H1 (cell line): ENCODE measurements around the gene RBM45. TPM values are rescaled to one million over a fixed set of nuclear protein-coding genes. Genes with fewer than 3 reads are reported as not detected.

Experiments used
- ASH2L ChIP-seq: fragments of 200-600, 300-600 bp; sonication (generic); IDR thresholded peaks from one replicate; pipeline ENCODE4 v1.7.1; 2017; ENCODE audit warnings: low read length
- ATF2 ChIP-seq: IDR thresholded peaks from 2 replicates; pipeline ENCODE4 v1.6.1; 2012; ENCODE audit warnings: low read length, inconsistent platforms
- CBX5 ChIP-seq: fragments of 300-800, 300-1000 bp; sonication (generic); IDR thresholded peaks from 2 replicates; pipeline ENCODE4 v1.7.1; 2016; ENCODE audit warnings: antibody characterized with exemption, low read length, low read depth
- CEBPB ChIP-seq: IDR thresholded peaks from 2 replicates; pipeline ENCODE4 v1.6.1; 2012; ENCODE audit warnings: low read depth, low read length
- CHD2 ChIP-seq: IDR thresholded peaks from 2 replicates; pipeline ENCODE4 v1.6.1; 2012; ENCODE audit warnings: low read length, improper control_type of control experiment
- CREB1 ChIP-seq: IDR thresholded peaks from 2 replicates; pipeline ENCODE4 v1.6.1; 2012; ENCODE audit warnings: inconsistent platforms
- CTBP2 ChIP-seq: IDR thresholded peaks from 2 replicates; pipeline ENCODE4 v1.7.0; 2011; ENCODE audit warnings: borderline replicate concordance, mild to moderate bottlenecking, moderate library complexity, mixed read lengths, low read length; ENCODE audit not compliant: insufficient read depth, insufficient read length
- EGR1 ChIP-seq: IDR thresholded peaks from 2 replicates; pipeline ENCODE4 v1.6.1; 2011; ENCODE audit warnings: low read depth, low read length, borderline replicate concordance
- EP300 ChIP-seq, 2 experiments: IDR thresholded peaks; 1 replicate in 1 of 2; 2 replicates in 1 of 2; pipeline ENCODE4 v1.6.1; 2011 to 2012; ENCODE audit warnings: low read depth in 2 of 2, low read length in 2 of 2, mild to moderate bottlenecking in 2 of 2, borderline replicate concordance in 1 of 2, inconsistent platforms in 1 of 2, moderate library complexity in 1 of 2
- GTF2F1 ChIP-seq: IDR thresholded peaks from 2 replicates; pipeline ENCODE4 v1.6.1; 2012; ENCODE audit warnings: low read depth, low read length, improper control_type of control experiment, borderline replicate concordance
- HDAC6 ChIP-seq: IDR thresholded peaks from one replicate; pipeline ENCODE4 v1.7.1; 2012; ENCODE audit warnings: low read depth, mild to moderate bottlenecking, inconsistent platforms, low read length, moderate library complexity
- JUND ChIP-seq: IDR thresholded peaks from 2 replicates; pipeline ENCODE4 v1.6.1; 2011; ENCODE audit warnings: mild to moderate bottlenecking, improper control_type of control experiment, low read length
- KDM1A ChIP-seq: fragments of 200-600, 300-600 bp; sonication (generic); IDR thresholded peaks from 2 replicates; pipeline ENCODE4 v1.7.1; 2016; ENCODE audit warnings: mild to moderate bottlenecking, low read length, borderline replicate concordance
- NANOG ChIP-seq: IDR thresholded peaks from 2 replicates; pipeline ENCODE4 v1.6.1; 2011; ENCODE audit warnings: low read length, low read depth, mild to moderate bottlenecking, inconsistent platforms; ENCODE audit not compliant: insufficient read depth, poor library complexity, severe bottlenecking
- PHF8 ChIP-seq: fragments of 200-600 bp; sonication (generic); conservative IDR thresholded peaks from 2 replicates; pipeline ENCODE4 v1.7.1; 2012; ENCODE audit warnings: low read depth, mild to moderate bottlenecking, inconsistent platforms, low read length, moderate library complexity
- POLR2AphosphoS5 ChIP-seq: IDR thresholded peaks from 2 replicates; pipeline ENCODE4 v1.6.1; 2011; ENCODE audit warnings: low read depth, low read length
- SP2 ChIP-seq: IDR thresholded peaks from 2 replicates; pipeline ENCODE4 v1.6.1; 2012; ENCODE audit warnings: mild to moderate bottlenecking, low read length, inconsistent platforms
- SUZ12 ChIP-seq: fragments of 200-600 bp; sonication (generic); IDR thresholded peaks from 2 replicates; pipeline ENCODE4 v1.6.1; 2012; ENCODE audit warnings: mild to moderate bottlenecking, inconsistent platforms, low read length, moderate library complexity, mixed read lengths
- TBP ChIP-seq: IDR thresholded peaks from 2 replicates; pipeline ENCODE4 v1.6.1; 2011; ENCODE audit warnings: low read depth, low read length, improper control_type of control experiment
- TEAD4 ChIP-seq: IDR thresholded peaks from 2 replicates; pipeline ENCODE4 v1.6.1; 2012; ENCODE audit warnings: low read depth, low read length, inconsistent platforms, mixed read lengths
- USF2 ChIP-seq: IDR thresholded peaks from 2 replicates; pipeline ENCODE4 v1.6.1; 2011; ENCODE audit warnings: low read length, improper control_type of control experiment
- polyA plus RNA-seq, 7 experiments: library from polyadenylated mRNA; depleted of rRNA in 3 of 7; stranded (reverse) in 5 of 7; unstranded in 2 of 7; fragments of >200 nt in 5 of 7; fragments of 200-250 nt in 2 of 7; gene quantifications; 1 replicate in 5 of 7; 2 replicates in 1 of 7; 4 replicates in 1 of 7; pipeline versions ENCODE4 v1.2.1 to v1.2.3, GENCODE V29; 2011 to 2013; ENCODE audit warnings: missing spikeins in 2 of 7, mixed read lengths in 2 of 7
- total RNA-seq: library from RNA; stranded (reverse); fragmentation: NEBNext Ultra II Directional; extraction: Animal tissue kit (Norgen Biotek cat#: 25700); gene quantifications from 2 replicates; pipeline ENCODE4 v1.2.1, GENCODE V29; 2021

Gene RBM45
- total and polyA plus RNA-seq, 2 of the 8 experiments (the other 6 are each of a cell fraction or from before 2014, with no cell fraction given): 4.7 to 10.4 TPM

DNA sequence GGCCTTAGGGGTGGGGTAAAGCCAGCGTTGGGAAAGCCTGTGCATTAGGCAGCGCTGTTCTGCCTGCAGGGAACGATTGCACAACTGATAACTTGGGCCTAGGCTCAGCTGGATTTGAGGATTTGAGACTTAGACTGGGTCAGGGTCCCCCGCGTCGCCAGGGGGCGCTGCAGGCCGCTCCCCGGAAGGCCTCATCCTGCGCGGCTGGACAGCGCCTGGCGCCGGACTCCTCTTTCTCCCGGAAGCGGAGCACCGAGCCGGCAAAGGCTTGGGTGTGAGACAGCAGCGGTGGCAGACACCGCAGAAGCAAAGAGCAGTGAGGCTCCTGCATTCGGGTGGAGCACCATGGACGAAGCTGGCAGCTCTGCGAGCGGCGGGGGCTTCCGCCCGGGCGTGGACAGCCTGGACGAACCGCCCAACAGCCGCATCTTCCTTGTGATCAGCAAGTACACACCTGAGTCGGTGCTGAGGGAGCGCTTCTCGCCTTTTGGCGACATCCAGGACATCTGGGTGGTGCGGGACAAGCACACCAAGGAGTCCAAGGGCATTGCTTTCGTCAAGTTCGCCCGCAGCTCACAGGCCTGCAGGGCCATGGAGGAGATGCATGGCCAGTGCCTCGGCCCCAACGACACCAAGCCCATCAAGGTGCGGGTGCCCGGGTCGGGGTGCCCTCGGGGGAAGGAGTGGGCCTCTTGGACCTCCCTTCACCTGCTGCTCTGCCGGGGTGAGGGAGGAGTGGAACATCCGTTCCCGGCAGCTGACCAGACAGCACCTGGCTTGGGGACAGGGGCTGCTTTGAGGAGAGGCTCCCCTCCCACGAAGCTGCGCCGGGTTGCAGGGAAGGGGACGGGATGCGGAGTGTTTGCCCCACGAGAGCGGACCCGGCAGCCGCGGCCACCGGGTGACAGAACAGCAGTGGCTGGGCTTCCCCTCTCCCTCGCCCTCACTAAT is at the start of gene RBM45 (continued):
- TF ChIP-seq GTF2F1 (0 out of 2 replicates have a peak, but pooled peaks have one; percentile 55), USF2 (no peak), CEBPB (peak; percentile 99), EGR1 (peak; percentile 80; the same call in 1 of the 2 replicates), POLR2AphosphoS5 (peak; percentile 78), CBX5 (no peak), EP300 (IDR thresholded peaks at IDR 0.05; ENCODE audit: borderline replicate concordance in 1 of 2, low read depth in 2 of 2, low read length in 2 of 2) (peak in 1 of 2 experiments; percentile 43; a peak in 1 of 3 replicates), CREB1 (peak; percentile 34; the same call in 1 of the 2 replicates), SUZ12 (no peak), CTBP2 (peak; percentile 59), PHF8 (peak; percentile 64), KDM1A (no peak), SP2 (peak; percentile 75), ATF2 (no peak), HDAC6 (no peak), JUND (0 out of 2 replicates have a peak, but pooled peaks have one; percentile 49), NANOG (peak; percentile 2), CHD2 (peak; percentile 34; the same call in 1 of the 2 replicates), ASH2L (peak; percentile 91), TEAD4 (no peak), TBP (peak; percentile 90)
